Thoracic aorta (tissue), 2 donors: ENCODE data around the gene ANTXR1. TPM values are rescaled to one million over a fixed set of nuclear protein-coding genes. Genes with fewer than 3 reads are reported as not detected.

ENCODE experiments used
- ATAC-seq: fragments of 150-250 bp; one replicate; pipeline ENCODE4 v1.8.0; 2017; ENCODE audit warnings: low read depth; ENCODE audit not compliant: insufficient number of reproducible peaks, low FRiP score
- DNase-seq: peaks from one replicate; pipeline ENCODE4 v3.0.0-alpha.2; 2020; ENCODE audit warnings: low spot score
- H3K27ac ChIP-seq, 2 donors: fragments of 200-600 bp; sonication (generic); 1 replicate in 1 of 2; 2 replicates in 1 of 2; pipeline ENCODE4 v1.5.1; 2016; ENCODE audit warnings: mild to moderate bottlenecking in 2 of 2, moderate library complexity in 2 of 2
- H3K27me3 ChIP-seq: fragments of 200-600 bp; sonication (generic); replicated peaks from 2 replicates; pipeline ENCODE4 v1.6.0; 2016; ENCODE audit warnings: mild to moderate bottlenecking; ENCODE audit not compliant: insufficient read depth
- H3K36me3 ChIP-seq: fragments of 200-600 bp; sonication (generic); one replicate; pipeline ENCODE4 v1.5.1; 2016
- H3K4me1 ChIP-seq, 2 donors: fragments of 200-600 bp; sonication (generic); 1 replicate in 1 of 2; 2 replicates in 1 of 2; pipeline versions ENCODE4 v1.5.1 to v1.6.0; 2016; ENCODE audit warnings: low read depth in 2 of 2, mild to moderate bottlenecking in 1 of 2; ENCODE audit not compliant: control insufficient read depth in 1 of 2
- H3K4me3 ChIP-seq: fragments of 200-600 bp; sonication (generic); 2 replicates; pipeline ENCODE4 v1.5.1; 2016; ENCODE audit warnings: mild to moderate bottlenecking
- H3K9me3 ChIP-seq: fragments of 200-600 bp; sonication (generic); 2 replicates; pipeline ENCODE4 v1.5.1; 2016
- CTCF ChIP-seq: fragments of 200-600 bp; sonication (generic); IDR thresholded peaks from one replicate; pipeline ENCODE4 v1.5.1; 2019; ENCODE audit warnings: antibody characterized with exemption
- total RNA-seq, 2 donors: library from RNA; depleted of rRNA; stranded (reverse); fragments of >200 nt; gene quantifications; one replicate each; pipeline versions ENCODE4 v1.1.0 to v1.2.3, GENCODE V29; 2016

ANTXR1 gene
- total RNA-seq, 2 donors from 2014 or later: 253 to 313 TPM

GRCh38 chr2:68997401-68997800 lies 15.6 kb upstream of the ANTXR1 start:
- no peaks in the 10 kb centered on the region for H3K36me3 ChIP-seq
- H3K27me3 ChIP-seq: no peaks in the 10 kb centered on the region
- H3K4me3 ChIP-seq: no peak overlapping the region
- no peaks in the 10 kb centered on the region for H3K4me1 ChIP-seq
- no peak overlapping the region for H3K27ac ChIP-seq
- ATAC-seq (no peak), DNase-seq (no peak)
- TF ChIP-seq CTCF: no peak
- no peaks in the 10 kb centered on the region for H3K9me3 ChIP-seq

GRCh38 chr2:69001879-69002278 lies 11.1 kb upstream of the ANTXR1 start:
- ATAC-seq (no peak), DNase-seq (no peak)
- Histone ChIP-seq H3K4me1 (no peaks in the 10 kb centered on the region), H3K27me3 (no peaks in the 10 kb centered on the region), H3K9me3 (no peaks in the 10 kb centered on the region), H3K36me3 (no peaks in the 10 kb centered on the region), H3K27ac (no peak overlapping the region), H3K4me3 (no peak overlapping the region)
- no peak for TF ChIP-seq CTCF

- H3K36me3 ChIP-seq: no peaks in the 10 kb centered on the region
- H3K4me3 ChIP-seq: no peak overlapping the region
- H3K27ac ChIP-seq: no peak overlapping the region
- no peaks in the 10 kb centered on the region for H3K4me1 ChIP-seq
- no peak for TF ChIP-seq CTCF
- no peak for ATAC-seq
- H3K9me3 ChIP-seq: no peaks in the 10 kb centered on the region
- no peak for DNase-seq
- no peaks in the 10 kb centered on the region for H3K27me3 ChIP-seq
Measured at GRCh38 chr2:69003731-69004130, 9.2 kb upstream of the ANTXR1 start.

GRCh38 chr2:69007169-69007568 lies 5.8 kb upstream of the ANTXR1 start:
- no peaks in the 10 kb centered on the region for H3K4me1 ChIP-seq
- TF ChIP-seq CTCF: no peak
- no peaks in the 10 kb centered on the region for H3K9me3 ChIP-seq
- ATAC-seq (no peak), DNase-seq (no peak)
- H3K27me3 ChIP-seq: no peaks in the 10 kb centered on the region
- H3K36me3 ChIP-seq: no peaks in the 10 kb centered on the region
- no peak overlapping the region for H3K4me3 ChIP-seq
- no peak overlapping the region for H3K27ac ChIP-seq

GRCh38 chr2:69007603-69008002 lies 5.4 kb upstream of the ANTXR1 start:
- Histone ChIP-seq H3K9me3 (no peaks in the 10 kb centered on the region), H3K4me3 (no peak overlapping the region), H3K4me1 (no peaks in the 10 kb centered on the region), H3K27me3 (no peaks in the 10 kb centered on the region), H3K36me3 (no peaks in the 10 kb centered on the region), H3K27ac (no peak overlapping the region)
- ATAC-seq (no peak), DNase-seq (no peak)
- TF ChIP-seq CTCF: no peak
